ENCODE results near the gene PECR.
"Not testable (repeated sequence)": the region's sequence is repeated elsewhere in the genome, so short reads cannot be mapped to it uniquely, and the experiment has no call there.

Gene PECR

GRCh38 chr2:216029416-216030129 lies 52.0 kb downstream of the PECR start:
- DNase-seq (ENCODE audit: low spot score) = no peak

DNA sequence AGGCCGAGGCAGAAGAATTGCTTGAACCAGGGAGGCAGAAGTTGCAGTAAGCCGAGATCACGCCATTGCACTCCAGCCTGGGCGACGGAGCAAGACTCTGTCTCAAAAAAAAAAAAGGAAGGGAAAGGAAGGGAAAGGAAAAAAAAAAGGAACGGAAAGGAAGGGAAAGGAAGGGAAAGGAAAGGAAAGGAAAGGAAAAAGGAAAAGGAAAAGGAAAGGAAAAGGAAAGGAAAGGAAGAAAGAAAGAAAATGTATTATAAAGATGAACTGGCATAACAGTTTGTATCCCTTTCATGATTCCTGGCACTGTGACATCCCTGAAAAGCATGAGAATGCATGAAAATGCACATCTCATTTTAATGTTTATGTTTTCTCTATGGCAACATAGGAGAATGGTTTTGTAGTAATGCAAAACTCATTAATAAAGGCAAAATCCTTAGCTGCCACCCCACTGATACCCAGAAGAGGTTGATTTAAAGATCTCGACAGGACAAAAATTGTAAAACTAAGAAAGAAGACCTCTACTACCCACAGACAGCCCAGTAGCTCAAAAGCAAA lies 56.8 kb downstream of the PECR start:
- DNase-seq (ENCODE audit: low spot score) = no peak

DNA sequence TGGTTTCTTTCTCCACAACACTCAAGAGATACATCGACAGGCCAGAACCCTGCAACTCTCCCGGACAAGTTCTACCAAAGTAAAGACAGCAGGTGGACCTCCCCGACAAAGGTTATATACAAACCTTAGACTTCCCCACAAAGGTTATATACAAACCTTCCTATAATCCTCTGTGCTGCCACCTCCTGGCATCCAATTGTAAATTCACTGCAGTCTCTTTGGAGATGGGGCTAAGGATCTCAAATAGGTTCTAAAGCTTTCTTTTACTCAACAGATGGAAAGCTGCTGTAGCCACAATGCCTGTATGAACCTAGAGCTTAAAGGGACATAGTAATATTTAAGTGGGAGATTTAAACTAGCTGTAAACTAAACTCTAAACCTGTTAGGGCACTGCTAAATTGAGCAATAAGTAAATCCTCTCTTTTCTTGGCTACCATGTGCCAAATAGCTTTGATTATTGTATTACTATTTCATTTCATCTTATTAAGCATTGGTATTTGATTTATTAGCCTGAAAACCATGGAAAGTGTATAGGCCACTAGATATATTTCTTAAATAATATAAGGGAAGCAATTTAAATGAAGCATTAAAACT lies 58.5 kb downstream of the PECR start:
- peak; percentile 49 for DNase-seq (ENCODE audit: low spot score)

- no peak for DNase-seq (ENCODE audit: low spot score)
Measured at GRCh38 chr2:216021768-216022565, 59.6 kb downstream of the PECR start.

DNA sequence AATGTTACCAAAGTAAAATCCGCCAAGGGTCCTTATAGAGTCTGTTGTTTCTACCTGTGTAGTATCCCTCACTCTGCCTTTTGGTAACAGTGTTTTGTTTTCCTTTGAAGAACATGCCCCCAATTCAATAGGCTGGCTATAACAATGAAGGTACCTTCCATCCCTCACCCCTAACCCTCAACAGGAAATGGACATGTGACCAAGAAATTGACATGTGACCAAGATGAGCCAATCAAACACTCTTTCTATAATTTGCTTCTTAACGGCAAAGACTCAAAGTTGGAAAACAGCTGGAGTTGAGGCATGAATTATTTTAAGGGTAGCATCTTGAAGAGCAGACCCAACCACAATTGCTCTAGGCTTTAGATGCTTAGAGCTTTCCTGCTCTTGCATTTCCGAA lies 62.9 kb downstream of the PECR start:
- no peak for DNase-seq (ENCODE audit: low spot score)

DNA sequence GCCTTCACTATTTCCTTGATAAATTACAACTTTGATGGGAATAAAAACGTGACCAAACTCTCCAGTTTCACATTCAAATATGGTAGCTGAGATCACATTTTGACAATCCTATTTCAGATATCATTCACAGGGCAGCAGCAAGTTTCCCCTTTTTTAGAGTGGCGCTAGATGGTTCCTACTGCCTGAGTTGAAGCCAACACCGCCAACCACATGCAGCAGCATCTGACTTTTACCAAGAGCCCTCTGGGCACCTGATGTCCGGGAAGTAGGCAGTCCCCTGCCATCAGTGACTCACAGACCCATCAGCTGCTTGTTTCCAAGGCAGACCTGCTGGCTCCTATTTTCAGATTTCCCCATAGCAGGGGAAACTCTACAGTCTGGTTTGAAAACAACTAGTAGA lies 64.2 kb downstream of the PECR start:
- DNase-seq (ENCODE audit: low spot score) = no peak

DNA sequence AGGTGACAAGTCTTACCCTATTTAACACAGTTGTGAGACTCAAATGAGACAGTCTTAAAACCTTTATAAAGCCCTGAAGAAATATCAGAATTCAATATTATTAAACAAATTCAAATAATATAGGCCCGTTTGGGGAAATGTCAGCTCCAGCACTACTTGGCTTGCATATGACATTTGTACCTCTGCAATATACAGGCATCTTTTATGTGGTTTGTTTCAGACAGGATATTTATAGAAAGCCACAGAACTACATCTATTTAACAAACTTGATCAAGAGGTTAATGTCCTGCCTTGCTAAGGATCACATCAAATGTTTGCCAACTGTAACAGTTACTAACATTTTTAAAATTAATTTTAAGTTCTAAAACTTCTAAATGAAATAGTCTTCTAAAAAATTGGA lies 65.0 kb downstream of the PECR start:
- no peak for DNase-seq (ENCODE audit: low spot score)

GRCh38 chr2:216015722-216016464 lies 65.7 kb downstream of the PECR start:
- no peak for DNase-seq (ENCODE audit: low spot score)

DNA sequence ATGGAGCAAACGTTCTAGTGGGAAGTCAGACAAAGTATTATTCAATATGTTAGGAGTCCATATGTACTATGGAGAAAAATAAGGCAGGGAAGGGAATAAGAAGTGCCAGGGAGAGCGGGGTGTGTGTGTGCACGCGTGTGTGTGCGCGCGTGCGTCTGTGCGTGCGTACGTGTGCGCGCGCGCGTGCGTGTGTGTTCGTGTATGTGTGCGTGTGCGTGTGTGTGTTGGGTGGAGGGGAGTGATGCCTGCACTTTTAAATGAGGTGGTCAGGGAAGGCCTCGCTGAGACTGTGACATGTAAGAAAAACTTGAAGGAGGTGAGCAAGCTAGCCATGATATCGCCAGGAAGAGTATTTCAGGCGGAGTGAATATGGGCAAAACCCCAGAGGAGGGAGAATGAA lies 66.6 kb downstream of the PECR start:
- DNase-seq (ENCODE audit: low spot score) = no peak

DNA sequence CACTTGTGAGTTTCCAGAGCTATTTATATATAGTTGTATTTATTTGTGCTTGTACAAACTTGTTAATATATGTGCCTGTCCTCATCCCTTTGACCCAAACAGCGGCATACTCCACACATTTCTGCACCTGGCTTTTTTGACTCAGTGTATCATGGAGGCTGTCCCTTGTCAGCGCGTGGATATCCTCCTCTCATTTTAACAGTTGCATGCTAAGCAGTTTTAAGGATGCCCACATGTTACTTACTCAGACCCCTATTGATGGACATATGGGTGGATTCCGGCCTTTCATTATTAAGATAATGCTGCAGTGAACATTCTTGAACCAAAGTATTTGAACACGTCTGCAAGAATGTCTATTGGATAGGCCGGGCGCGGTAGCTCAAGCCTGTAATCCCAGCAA lies 67.6 kb downstream of the PECR start:
- no peak for DNase-seq (ENCODE audit: low spot score)

- DNase-seq (ENCODE audit: low spot score) = peak; percentile 61
Measured at GRCh38 chr2:216013080-216013909, 68.3 kb downstream of the PECR start, which contains the start of gene MREG. Gene MREG (minus strand): TSS chr2:216013551. CDS start chr2:216013327, 224 bp downstream.

DNA sequence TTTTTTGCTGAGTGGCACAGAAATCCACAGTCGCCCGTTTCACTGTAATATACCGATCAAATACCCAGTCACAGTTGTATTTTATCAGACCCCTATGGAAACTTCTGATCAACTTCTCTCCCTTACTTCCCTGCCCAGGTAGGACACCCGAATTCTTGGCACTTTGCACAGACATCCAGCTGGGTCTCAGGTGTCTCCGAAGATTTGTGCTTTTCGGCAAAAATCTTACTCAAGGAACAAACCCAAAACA lies 68.9 kb downstream of the PECR start:
- no peak for DNase-seq (ENCODE audit: low spot score)

- DNase-seq (ENCODE audit: low spot score) = no peak
Measured at GRCh38 chr2:216012133-216012829, 69.3 kb downstream of the PECR start.

- not testable (repeated sequence) for DNase-seq (ENCODE audit: low spot score)
Measured at GRCh38 chr2:216009215-216009614, 72.4 kb downstream of the PECR start.

GRCh38 chr2:216008387-216008786 lies 73.2 kb downstream of the PECR start:
- no peak for DNase-seq (ENCODE audit: low spot score)

GRCh38 chr2:216006164-216006663 lies 75.4 kb downstream of the PECR start:
- DNase-seq (ENCODE audit: low spot score) = peak; percentile 37

GRCh38 chr2:216004697-216005283 lies 76.8 kb downstream of the PECR start:
- DNase-seq (ENCODE audit: low spot score) = no peak

DNA sequence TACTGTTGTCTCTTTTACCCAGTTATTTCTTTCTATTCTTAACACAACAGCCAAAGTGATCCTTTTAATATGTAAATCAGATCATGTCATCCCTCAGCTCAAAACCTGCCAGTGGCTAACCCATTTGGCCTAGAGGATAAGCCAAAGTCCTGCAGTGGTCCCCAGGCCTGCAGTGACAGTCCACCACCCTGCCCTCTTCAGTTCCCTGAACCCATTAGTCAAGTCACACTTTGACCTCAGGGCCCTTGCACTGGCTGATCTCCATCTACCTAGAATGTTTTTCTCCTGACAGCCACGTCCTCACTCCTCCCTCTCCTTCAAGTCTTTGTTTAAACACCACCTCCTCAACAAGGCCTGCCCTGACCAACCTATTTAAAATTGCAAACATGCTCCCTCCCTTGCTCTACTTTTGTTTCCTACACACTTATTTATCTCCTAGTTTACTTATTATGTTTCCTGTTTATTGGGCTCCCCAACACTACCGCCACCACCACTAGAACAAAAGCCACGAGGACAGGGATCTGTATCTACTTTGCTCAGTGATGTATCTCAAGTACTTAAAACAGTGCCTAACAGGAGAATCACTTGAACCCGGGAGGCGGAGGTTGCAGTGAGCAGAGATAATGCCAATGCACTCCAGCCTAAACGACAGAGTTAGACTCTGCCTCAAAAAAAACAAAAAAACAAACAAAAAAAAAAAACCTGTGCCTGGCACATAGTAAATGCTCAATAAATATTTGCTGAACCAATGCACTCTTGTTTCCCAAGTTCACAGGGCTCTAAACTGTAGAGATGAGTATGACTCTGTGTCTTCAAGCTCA lies 77.5 kb downstream of the PECR start:
- DNase-seq (ENCODE audit: low spot score) = no peak

- DNase-seq (ENCODE audit: low spot score) = no peak
Measured at GRCh38 chr2:216002693-216003092, 78.9 kb downstream of the PECR start.

Data from pons (tissue), 1 donor.